ENCODE data around the gene ZNF579.

Gene ZNF579

DNA sequence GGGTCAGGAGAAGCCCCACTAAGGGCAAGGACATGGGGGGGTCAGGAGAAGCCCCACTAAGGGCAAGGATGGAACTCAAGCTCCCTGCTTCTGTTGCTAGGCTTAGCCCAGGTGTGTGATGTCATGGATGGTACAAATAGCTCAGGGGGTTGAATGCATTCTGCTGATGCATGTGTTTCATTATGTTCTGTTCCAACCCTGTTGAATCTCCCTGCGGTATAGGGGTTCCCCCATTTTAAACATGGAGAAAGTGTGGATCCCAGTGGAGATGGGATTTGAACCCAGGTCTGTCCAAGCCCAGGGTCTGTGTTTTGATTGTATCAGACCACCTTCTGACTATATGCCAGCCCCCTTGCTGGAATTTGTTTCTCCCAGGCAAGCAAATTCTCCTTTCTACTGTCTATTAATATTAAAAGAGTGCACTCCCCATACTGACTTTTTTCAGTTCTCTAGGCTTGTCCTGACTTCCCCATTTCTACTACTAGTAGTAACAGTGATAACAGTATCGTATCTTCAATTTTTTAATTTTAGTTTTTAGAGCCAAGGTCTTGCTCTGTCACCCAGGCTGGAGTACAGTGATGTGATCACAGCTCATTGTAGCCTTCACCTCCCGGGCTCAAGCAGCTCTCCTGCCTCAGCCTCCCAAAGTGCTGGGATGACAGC, 31.5 kb upstream of the ZNF579 start:
- DNase-seq = no peak

DNA sequence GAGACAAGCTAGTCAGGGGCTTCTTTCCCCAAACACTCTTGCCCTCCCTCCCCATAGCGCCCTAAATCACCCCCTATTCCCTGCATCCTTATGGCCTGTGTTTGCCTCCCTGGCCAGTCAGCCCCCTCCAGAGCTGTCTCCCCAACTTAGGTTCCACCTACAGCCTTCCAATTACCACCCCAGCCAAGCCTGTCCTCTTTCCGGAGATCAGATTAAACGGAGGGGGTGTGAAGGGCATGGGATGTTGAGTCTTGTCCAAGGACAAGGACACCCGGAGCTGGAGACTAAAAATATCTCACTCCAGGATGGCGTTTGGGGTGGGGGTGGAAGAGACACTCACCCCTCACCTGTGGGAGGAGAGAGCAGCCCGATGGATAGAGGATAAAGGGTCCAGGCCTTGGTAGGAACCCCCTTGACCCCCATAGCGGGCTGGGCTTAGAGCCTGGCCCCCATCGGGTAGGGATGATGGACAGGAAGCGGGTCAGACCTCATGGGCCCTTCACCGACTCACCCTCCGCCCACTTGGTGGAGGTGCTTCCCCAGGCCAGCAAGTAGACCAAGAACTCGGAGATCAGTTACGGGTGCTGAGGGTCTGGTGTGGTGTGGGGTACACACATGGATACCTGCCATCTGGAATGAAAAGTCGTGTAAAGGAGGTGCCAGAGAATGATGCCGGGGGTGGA, 30.8 kb upstream of the ZNF579 start:
- DNase-seq = no peak

DNA sequence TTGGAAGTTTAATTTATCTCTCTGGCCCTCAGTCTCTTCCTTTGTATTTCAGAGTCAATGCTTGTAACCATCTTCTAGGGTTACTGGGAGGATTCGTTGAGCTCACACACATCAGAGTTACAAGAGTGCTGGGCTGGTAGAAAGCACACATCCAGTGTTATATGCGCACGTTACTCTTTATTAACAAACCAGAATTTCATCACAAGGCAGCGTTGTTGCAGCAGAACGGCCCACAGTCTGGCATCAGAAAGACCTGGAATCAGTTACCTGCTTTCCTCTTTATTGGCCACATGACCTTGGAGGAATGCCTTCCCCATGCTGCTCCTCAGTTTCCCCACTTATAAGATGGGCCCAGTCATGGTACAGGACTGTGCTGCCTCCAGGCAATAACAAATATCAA, 28.7 kb upstream of the ZNF579 start:
- no peak for DNase-seq

DNA sequence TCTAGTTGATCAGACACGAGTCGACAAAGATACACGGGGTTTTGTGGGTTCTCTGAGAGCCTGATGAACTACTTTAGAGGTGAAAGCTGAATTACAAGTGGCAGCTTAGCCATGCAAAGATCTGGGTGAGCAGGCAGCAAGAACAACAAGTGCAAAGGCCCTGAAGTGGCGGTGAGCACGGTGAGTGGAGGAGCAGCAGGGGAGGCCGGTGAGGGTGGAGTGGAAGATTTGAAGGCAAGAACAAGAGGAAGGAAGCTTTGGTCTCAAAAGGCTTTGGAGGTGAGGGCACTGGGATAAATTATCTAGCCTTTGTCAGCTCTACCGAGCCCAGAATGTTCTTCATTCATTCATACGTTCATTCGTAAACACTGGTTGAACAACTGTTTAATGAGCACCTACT, 26.2 kb upstream of the ZNF579 start:
- no peak for DNase-seq

DNA sequence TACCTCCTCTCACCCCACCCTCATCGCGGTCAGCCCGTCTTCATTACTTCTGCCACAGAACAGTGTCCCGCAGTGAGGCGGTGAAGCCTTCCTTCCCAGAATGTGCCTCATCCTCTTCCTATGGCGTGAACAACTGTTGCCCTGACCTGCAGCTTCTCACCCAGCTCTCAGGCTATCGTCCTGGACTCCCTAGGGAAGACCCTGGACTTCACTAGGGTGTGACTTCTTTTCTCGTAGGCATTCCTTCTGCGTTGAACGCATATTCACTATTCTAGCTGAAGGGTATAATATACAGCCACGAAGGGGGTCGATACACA, 25.8 kb upstream of the ZNF579 start:
- DNase-seq = no peak

DNA sequence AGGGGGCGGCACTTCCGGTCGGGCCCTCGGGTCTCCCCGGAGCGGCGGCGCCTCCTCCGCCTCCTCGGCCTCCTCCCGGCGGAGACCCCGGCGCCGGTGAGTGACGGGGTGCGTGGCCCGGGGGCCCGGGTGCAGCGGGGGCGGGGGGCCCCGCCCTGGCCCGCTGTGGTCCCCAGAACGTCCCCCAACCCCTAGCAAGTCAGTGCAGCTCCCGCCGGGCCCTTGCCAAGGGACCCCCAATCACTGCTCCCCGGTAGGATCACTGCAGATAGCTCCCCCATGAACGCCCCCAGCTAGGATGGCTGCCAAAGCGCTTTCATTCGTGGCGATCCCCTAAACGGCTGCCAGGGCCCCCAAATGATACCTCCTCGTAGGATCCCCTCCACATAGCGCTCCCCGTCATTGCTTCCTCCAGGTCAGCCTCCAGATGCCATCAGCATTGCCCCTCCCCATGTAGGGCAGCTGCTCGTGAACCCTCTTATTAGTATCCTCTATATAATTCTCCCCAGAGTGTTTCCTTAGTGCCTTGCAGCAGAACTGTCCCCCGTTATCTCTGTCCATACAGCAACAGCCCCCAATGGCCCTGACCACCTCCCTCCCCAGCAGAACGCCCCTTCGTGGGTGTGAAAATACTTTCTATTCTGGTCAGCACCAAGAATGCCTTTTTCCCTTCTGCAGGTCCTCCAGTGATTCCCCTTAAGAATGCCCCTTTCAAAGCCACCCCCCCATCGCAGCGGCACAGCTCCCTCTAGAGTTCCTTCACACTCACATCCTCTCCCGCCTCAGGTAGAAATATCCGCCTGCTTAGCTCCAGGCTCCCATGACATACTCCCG, 25.2 kb upstream of the ZNF579 start, which contains the start of gene ZNF865:
TSS of gene ZNF865 (plus strand) at position 11 of the 834 bp plus-strand sequence. CDS start 7,972 bp downstream, outside the sequence.
- peak; percentile 73 for DNase-seq

DNA sequence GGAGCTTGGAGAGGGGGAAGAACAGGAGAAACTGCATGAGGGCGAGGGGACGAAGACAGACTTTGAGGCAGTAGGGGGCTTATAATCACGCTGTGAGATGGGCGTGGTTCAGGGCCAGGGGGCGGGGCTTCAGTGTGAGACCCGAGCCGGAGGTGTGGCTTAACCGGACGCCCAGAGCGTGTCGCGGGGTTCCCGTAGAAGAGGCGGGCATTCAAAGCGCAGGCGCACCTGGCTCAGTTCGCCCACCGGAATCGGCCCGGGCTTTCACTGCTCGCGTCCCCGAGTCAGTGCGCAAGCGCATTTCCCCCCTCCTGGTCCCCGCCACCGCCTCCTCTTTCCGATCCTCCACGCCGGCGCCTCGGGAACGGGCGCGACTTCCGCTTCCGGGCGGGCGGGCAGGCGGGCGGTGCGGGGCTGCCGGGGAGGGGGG, 24.6 kb upstream of the ZNF579 start:
- peak; percentile 95 for DNase-seq

DNA sequence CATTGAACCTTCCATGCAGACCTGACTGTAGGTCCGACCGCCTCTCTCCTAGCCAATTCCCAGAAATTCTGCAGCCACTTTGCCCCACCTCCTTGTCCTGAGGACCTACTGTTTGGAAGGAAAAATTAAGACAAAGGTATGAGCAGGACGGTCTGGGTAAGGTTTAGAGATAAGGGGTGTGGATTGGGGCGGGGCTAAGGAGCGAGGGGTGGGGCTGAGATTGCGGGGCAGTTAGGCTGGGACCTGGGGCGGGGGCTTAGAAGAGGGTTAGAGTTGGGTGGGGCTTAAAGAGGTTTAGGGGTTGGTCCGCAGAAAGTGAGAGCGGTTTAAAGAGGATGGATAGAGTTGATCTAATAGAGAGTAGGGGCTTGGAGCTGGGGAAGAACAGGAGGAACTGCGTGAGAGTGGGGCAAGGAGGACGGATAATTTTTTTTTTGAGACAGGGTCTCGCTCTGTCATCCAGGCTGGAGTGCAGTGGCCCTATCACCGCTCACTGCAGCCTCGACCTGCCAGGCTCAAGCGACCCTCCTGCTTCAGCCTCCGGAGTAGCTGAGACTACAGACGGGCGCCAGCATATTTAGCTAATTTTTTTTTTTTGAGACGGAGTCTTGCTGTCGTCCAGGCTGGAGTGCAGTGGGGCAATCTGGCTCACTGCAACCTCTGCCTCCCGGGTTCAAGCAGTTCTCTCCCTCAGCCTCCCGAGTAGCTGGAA, 23.1 kb upstream of the ZNF579 start:
- no peak for DNase-seq

DNA sequence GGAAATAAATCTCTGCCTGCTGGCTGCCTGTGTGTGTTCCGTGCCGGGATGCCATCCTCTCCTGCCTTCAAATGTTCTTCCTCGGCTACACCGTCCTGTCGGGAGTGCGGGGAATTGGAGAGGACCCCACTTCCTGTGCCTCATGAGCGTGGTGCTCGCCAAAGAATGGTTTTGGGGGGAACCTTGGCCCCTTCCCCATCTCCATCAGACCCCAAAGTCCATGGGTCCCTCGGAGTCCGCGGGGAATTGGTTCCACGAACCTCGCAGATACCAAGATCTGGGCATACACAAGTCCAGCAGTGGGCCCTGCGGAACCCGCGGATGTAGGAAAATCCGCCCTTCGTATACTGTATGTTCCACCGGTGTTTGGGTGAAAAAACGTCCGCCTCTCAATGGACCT, 22.5 kb upstream of the ZNF579 start:
- no peak for DNase-seq

DNA sequence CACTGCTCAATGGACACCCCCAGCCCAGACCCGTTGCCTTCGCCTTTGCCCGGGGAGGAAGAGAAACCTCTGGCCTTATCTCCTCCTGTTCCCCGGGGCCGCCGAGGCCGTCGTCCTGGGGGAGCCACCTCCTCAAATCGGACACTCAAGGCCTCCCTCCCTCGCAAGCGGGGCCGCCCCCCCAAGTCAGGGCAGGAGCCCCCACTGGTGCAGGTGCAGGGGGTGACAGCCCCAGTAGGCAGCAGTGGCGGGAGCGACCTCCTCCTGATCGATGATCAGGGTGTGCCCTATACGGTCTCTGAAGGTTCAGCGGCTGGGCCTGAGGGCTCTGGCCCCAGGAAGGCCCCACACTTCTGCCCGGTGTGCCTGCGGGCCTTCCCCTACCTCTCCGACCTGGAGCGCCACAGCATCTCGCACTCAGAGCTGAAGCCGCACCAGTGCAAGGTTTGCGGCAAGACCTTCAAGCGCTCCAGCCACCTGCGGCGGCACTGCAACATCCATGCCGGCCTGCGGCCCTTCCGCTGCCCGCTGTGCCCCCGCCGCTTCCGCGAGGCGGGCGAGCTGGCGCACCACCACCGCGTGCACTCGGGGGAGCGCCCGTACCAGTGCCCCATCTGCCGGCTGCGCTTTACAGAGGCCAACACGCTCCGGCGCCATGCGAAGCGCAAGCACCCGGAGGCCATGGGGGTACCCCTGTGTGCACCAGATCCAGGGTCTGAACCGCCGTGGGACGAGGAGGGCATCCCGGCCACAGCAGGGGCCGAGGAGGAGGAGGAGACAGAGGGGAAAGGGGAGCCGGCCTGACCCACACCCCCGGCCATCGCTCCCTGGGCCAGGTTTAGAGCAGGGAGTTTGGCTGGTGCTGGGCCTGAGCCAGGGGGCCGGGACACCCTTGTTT, 21.7 kb upstream of the ZNF579 start:
- DNase-seq = no peak

DNA sequence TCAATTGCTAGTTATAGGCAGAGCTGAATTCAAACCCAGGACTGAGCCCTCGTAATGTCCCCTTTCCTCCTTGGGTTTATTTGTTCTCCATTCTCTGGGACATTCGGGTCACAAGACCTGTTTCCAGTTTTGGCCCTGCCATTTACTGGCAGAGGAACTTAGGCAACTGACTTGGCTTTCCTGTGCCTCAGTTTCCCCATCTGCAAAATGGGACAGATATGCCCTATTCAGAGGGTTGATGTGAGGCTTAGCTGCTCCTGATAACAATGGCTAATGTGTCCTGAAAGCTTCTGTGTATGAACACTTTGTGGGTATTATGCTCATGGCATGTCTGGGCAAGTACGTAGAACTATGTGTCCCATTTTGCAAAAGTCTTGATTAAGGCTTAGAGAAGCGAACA, 20.4 kb upstream of the ZNF579 start:
- DNase-seq = no peak

DNA sequence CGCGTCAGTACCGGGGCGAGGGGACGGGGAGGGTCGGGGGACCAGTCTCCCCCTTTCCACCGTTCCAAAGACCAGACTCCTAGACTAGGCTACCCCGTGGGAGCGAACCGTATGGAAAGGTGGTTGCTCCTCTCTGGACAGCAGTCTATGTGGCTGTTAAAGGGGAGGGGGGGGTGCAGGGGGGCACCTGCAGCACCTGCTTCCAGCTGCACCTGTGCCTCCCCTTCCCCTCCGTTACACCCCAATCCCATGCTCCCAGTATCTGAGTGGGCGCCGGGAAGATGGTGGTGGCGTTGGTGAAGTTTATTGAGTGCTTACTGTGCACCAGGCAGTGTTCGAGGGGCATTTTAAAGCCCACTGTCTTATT, 20.0 kb upstream of the ZNF579 start:
- DNase-seq = no peak

DNA sequence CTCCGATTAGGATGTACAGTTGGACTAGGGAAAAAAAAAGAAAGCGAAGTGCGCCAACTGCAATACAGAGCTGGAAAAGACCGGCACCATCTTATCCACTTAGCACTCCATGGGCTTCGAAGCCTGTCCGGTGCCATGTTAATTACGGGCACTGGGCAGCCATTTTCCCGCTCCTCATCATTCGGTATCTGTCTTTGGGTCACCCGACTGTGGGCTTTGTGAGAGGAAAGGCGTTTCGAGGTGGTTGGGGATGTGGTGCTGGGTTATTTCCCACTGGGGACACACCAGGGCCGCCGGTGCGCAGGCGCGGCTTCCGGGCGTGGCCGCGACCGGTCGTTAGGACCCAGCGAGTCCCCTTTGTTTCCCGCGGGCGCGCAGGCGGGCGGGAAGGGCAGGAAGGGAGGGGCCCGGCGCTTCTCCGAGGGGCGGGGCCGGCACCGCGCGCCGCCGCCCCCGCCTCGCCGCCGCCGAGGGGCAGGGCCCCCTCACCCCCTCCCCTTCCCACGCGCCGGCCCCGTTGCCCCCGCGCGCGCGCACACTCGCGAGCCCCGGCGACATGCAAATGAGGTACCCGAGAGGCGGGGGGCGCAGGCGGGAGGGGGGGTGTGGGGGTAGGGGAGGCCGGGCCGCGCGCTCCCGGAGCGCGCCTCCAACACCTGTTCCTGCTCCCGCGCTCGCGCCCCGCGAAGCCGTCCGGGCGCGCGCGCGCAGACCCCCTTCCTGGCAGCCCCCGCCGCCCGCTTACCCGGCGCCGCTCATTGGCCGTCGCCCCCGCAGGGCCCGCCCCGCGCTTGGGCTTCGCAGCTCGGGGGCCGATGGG, 19.4 kb upstream of the ZNF579 start, which contains the start of gene ZNF524:
TSS of gene ZNF524 (plus strand) at position 447 of the 820 bp plus-strand sequence. CDS start 1,825 bp downstream, outside the sequence.
- DNase-seq = peak; percentile 88

DNA sequence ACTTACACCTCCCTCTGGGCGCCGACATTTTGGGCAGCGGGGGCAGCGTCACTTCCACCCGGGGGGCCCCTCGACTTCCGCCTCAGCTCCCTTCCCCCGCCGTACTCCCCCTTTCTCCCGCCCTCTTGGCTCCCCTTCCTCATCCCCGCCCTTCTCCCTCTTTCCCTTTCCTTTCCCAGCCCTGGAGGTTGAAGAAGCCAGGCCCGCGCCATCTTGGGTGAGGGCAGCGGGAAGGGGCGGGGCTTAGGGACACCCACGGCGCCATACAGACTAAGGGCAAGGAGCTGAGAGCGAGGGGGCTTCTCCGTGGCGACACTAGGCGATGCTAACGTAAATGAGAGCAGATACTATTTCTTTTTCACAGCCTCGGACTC, 18.8 kb upstream of the ZNF579 start, which contains the start of gene FIZ1:
TSS of gene FIZ1 (minus strand) at position 50 of the 374 bp plus-strand sequence. CDS start 1,652 bp downstream, outside the sequence.
- peak; percentile 96 for DNase-seq

DNA sequence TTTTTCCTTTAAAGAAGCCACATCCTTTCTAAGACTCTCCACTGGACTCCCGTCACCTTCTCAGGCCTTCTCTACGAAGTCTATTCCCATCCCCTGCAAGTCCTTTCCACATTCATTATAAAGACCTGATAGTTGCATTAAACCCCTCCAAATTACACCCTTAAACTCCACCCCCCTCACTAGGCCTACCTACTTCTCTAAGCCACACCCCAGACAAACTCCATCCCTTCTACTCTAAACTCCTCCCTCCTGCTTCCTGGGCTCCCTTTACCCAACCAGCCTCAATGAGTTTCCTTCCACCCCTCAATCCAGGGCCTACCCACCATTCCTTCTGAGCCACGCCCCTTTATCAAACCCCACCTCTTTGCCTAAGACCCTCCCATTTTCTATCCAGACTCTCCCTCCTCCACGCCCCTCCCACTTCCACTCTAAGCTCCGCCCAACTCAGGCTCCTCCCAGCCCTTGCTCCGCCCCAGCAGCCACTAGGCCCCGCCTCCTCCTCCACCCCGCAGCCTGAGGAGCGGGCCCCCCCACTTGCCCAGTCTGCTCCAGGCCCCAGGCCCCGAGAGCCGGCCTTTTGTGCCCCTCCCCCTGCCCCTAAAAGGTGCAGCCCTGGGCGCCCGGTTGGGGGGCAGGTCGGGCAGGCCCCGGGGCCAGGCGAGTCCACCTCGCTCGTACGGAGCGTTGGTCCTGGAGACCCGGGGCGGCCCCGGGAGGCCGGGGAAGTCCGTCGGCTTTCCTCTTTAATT, 18.2 kb upstream of the ZNF579 start:
- DNase-seq = peak; percentile 96

DNA sequence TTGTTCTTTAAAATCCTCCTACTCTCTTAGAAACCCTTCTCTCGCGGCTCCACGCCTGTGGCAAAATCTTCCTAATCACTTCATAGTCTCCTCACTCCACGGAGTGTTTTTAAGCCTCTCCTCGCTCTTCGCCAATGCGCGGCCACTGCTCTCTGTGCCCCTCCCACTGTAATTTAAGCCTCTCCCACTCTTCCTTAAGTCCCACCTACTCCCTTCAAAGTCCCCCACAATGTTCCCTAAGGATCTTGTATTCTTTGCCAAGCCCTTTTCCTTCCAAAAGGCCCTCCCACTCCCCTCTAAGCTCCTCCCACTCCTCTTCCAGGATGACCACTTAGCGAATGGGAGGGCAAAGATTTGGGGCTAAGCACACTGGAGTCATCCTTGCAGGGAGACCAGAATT, 17.4 kb upstream of the ZNF579 start:
- DNase-seq = no peak

DNA sequence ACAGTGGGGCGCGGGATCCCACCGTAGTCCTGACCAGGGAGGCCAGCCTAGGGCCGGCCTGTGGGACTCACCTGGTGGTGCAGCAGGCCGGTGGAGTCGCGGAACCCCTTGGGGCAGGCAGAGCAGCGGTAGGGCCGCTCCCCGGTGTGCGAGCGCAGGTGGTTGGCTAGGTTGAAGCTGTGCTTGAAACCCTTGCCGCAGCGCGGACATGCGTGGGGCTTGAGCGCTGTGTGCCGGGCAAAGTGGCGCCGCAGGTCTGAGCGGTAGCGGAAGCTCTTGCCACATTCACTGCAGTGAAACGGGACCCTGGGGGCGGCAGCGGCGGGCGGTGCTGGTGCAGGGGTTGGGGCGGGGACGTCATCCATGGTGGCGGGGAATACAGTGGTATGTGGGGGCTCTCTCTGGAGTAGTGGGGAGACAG, 16.9 kb upstream of the ZNF579 start:
- DNase-seq = no peak

DNA sequence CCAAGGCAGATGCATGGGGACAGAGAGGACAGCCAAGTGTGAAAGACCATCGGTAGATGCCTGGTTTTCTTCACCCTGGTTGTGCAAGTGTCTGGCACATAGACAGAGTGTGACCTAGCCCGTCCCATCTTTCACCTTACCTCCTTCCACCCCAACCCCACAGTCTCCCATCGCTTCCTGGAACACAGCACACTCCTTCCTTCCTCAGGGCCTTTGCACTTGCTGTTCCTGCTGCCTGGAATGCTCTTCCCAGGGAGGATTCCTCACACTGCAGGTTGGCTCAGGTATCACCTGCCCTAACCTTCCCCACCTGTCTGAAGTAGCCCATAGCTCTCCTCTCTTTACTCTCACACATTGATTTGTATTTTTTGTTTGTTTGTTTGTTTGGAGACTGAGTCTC, 15.7 kb upstream of the ZNF579 start:
- no peak for DNase-seq

DNA sequence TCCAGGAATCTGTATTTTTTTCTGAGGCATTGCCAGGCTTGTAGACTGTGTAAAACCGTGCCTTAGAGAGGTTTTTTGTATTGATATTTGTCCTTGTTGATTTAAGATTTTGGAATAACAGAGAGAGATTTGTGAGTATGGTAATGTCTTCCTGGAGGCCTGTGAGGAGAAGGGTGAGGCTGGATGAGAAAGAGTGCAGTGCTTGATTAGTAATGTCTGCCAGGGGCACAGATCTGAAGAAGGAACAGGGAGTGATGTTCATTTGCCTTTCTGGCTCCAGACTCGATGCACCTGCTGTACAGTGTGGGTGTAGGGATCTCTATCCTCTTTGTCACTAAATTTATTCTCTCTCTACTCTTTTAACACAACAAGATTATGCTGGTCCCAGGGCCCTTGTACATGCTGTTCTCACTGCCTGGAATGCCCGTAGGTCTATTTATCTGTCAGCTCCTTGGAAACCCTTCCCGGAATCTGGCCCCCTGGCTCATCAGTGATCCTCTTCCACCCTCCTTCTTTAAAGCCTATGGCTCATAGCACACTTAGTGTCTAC, 14.4 kb upstream of the ZNF579 start:
- DNase-seq = no peak

Data from activated T-cell treated with anti-CD3 and anti-CD28 coated beads, Interleukin-2, amount 50 U/mL, for 1 hour (primary cell).